Pulmonary artery endothelial cell (primary cell): ENCODE results near the gene SLC16A4. TPM values are rescaled to one million over a fixed set of nuclear protein-coding genes. Genes with fewer than 3 reads are reported as not detected.
A peak's percentile ranks its signal among the peaks of the same experiment; 100 is the strongest.
"Not testable (repeated sequence)": the region's sequence is repeated elsewhere in the genome, so short reads cannot be mapped to it uniquely, and the experiment has no call there.

Source experiments
- DNase-seq: peaks from one replicate; pipeline ENCODE4 v3.0.0-alpha.2; 2011; ENCODE audit warnings: low read depth, low spot score
- total RNA-seq: library from RNA; depleted of rRNA; stranded (reverse); fragments of >200 nt; gene quantifications from 2 replicates; pipeline ENCODE4 v1.2.3, GENCODE V29; 2014

Gene SLC16A4
- total RNA-seq, 1 donor from 2014 or later, result 19.4 TPM

DNA sequence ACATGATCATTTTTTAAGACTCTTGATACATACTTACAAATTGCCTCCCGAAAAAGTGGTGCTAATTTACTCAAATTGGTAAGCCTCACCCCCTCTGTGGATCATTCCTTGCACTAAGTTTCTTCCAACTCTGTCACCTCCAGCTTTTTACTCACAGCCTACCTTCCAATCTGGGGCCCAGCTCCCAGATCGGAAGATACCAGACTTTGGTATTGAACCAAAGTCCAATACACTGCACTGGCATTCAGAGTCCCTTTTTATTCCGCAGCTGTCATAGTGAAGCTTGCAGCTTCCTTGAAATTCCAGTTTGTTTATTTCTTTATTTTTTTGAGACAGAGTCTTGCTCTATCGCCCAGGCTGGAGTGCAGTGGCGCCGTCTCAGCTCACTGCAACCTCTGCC lies 18.5 kb upstream of the SLC16A4 start:
- DNase-seq, result no peak

DNA sequence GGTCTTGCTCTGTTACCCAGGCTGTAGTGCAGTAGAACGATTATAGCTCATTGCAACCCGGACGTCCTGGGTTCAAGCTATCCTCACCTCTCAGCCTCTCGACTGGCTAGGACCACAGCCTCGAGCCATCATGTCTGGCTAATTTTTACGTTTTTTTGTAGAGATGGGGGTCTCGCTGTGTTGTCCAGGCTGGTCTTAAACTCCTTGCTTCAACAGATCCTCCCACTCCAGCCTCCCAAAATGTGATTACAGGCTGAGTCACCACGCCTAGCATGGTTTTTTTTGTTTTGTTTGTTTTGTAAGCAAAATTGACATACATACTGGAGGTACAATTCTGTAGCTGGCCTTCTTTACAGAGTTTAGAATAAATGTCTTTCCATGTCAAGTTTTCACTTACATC lies 17.7 kb upstream of the SLC16A4 start:
- DNase-seq, result no peak

DNA sequence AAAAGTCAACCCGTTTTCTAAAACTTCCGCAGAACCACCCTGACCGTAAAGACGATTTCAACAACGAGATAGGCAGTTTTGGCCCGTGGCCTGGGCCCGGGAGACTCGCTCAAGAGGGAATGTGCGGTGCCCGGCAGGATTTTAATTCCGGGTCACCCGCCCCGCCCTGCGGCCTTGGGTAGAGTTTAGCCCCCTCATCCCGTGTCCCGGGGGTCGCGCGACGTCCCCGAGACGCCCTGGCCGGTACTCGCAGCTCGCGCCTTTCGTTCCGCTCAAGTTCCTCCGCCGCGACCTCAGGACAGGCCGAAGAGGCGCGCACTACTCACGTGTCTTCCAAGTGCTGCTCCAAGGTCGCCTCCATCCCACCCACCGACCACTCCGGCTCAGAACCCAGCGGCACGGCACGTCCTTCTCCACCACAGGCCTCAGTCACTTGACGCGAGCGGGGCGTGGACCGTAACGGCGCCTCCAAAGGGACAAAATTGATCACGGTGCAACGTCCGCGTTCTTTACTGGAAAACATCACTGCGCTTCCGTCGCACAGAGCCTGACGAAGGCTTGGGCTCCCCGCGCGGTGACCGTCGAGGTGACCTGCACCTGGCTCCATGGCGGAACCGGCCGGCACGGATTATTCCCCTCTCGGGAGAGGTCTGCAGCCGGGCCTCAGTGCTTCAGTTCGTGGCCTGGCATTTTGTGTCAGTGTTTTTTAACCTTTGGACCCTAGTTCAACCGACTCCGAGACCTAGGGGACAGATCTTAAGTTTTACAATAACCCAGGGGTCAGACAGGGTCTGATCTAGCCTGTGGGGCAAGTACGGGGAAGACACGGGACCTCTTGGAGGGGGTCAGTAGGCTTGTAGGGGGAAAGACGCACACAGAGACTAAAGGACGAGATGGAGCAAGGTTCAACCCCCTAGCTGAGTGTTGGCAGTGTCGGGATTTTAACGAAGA lies 16.7 kb upstream of the SLC16A4 start, which contains the start of gene LAMTOR5:
LAMTOR5 (minus strand) TSS at position 435 of the 951 bp plus-strand sequence; CDS start at position 361, 74 bp downstream.
- peak; percentile 75 for DNase-seq

- not testable (repeated sequence) for DNase-seq
Measured at GRCh38 chr1:110406407-110406806, 15.6 kb upstream of the SLC16A4 start.

DNA sequence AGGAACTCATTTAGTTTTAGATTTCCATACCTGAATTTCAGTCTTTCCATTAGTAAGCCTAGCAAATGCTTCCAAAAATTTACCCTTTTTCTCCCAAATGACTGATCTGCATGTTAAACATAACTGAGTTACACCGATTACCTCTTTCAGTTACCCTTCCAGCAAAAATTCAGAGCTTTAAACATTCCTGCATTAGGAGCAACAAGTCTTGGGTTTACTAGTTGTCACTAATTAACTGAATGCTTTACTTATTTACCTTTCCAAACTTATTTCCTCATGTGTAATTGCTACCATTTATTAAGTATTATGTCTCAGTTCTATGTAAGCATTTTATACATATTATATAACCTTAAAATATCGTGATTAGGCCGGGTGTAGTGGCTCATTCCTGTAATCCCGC lies 13.6 kb upstream of the SLC16A4 start:
- no peak for DNase-seq

- DNase-seq, result no peak
Measured at GRCh38 chr1:110403805-110404204, 13.0 kb upstream of the SLC16A4 start.

- not testable (repeated sequence) for DNase-seq
Measured at GRCh38 chr1:110396259-110396958, 5.6 kb upstream of the SLC16A4 start.

- DNase-seq, result no peak
Measured at GRCh38 chr1:110394493-110394820, 3.6 kb upstream of the SLC16A4 start.

GRCh38 chr1:110393691-110394492 lies 3.1 kb upstream of the SLC16A4 start:
- DNase-seq, result no peak

- no peak for DNase-seq
Measured at GRCh38 chr1:110393286-110393685, 2.5 kb upstream of the SLC16A4 start.

GRCh38 chr1:110390096-110390495 lies 730 bp downstream of the SLC16A4 start:
- DNase-seq, result peak; percentile 15

DNA sequence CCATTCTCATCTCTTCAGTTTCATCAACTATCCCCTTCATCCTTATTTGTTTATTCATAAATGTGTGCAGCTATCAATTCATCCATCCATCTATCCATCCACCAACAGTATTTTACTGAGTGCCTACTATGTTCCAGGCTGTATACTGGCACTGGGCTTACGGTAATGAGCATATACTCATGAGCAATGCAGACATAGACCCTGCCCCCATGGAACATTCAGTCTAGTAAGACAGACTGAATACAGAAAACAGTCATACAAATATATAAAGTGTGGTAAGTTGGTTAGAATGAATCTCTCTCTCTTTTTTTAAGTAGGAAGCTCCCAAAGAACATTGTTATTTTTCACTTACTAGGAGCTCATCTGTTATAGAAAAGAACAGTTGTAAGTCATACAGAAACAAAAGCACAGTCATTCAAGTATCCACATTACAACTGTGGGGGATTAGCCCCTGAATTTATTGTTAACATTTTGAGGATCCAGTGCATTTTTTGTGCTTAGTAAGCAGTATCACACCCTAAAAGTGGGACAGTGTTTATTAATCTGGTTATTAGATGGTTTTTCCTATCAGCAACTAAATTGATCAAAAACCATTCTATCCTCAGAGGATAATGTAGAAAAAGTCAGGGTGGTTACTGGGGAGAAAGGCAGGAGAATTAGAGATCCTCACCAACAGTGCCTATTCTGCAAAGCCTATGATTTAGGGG lies 3.6 kb downstream of the SLC16A4 start:
- no peak for DNase-seq

DNA sequence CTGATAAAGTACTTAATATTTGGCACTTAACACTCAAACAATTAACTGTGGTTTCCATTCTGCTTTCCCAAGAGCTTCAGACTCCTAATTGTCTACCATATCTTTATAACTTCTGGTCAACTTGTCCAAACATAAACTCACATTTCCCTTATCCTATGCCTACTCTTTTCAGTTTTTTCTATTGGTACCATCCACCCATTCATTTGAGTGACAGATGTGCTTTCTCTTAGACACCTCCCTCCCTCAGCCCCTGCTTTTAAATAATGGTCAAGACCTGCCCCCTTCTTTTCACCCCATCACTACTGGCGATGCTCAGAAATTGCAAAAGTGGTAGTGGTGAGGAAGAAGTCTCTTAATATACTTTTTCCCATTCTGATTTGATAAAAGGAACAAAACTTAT lies 5.5 kb downstream of the SLC16A4 start:
- no peak for DNase-seq

DNA sequence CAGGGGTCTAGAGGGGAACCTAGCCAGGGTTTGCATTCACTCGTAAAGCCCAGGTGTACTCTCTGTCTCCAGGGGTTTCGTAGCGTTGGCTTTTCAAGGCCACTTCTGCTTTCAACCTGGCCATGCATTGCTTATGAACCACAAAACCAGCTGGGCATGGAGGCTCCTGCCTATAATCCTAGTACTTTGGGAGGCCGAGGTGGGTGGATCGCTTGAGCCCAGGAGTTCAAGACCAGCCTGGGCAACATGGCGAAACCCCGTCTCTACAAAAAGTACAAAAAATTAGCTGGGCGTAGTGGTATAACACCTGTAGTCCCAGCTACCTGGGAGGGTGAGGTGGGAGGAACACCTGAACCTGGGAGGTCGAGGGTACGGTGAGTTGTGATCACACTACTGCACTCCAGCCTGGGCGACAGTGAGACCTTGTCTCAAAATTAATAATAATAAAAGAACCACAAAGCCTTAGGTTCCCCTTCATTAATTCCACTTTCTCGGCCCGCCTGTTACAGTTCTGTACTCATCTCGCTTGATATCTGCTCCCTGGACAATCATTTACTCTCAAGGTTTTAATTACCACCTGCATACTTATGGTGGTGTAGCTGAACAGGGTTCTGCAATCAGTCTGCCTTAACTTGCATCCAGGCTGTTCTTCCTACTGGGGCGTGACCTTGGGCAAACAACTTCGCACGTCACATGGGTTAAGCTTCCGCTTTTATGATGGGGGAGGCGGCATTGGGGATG lies 6.1 kb downstream of the SLC16A4 start:
- no peak for DNase-seq

- no peak for DNase-seq
Measured at GRCh38 chr1:110383251-110383990, 7.4 kb downstream of the SLC16A4 start.

DNA sequence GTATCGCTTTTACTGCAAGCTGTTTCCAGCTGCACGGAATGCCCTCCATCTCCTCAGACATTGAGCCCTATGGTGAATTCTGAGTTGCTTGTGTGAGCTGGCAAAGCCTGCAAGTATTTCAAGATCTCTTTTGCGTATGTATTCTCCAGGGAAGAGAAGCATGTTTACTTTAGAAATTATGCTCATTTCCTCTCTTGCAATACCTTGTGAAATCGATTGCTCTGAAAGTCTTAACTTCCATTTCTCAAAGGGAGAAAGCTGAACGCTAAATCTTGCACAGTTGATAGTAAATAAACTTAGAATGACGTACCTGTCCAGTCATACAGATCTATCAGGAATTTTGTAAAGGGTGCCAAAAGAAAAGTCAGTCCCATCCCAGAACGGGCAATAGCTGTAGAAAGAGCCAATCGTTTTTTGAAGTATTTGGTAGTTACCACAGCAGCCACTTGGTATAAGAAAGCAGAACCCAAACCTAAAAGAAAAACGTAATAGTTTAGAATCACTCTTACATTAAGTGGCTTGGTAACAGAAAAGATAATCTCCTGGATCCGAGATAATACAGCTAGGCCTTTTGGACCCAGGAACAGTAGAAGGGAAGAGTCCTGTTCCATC lies 10.0 kb downstream of the SLC16A4 start:
- DNase-seq, result no peak

DNA sequence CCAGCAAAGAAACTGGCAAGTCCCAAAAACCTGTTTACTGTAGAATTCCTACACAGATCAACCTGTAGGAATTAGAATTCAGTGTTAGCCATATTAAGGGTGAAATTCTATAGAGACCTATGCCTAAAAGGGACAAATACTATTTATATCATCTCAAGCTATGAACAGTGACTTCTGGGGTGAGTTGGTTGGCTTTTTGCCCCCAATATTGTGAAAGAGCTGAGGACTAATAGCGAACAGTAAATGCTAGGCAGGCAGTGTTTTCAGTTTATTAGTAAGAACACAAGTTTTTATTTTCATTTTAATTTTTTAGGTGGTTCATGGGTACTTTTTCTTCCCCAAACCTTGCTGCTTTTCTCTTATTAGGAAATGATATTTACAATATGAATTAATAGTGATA lies 15.3 kb downstream of the SLC16A4 start:
- no peak for DNase-seq

GRCh38 chr1:110370827-110371226 lies 20.0 kb downstream of the SLC16A4 start:
- DNase-seq, result no peak

DNA sequence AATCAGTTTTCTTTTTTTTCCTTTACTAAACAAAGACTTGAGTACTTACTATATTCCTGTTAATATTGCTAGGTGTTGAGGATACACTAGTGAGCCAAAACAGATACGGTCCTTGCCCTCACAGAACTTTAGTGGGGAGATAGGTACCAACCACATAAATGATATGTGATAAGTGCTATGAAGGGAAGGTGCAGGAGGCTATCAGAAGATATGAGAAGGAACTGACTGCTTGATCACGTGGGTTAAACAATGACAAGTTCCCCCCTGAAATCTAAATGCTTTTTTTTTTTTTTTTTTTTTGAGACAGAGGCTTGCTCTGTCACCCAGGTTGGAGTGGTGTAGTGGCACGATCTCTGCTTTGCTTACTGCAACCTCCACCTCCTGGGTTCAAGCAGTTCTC lies 26.6 kb downstream of the SLC16A4 start:
- no peak for DNase-seq
